Activated CD4-positive, alpha-beta T cell treated with anti-CD3 and anti-CD28 coated beads, Interleukin-2, amount 50 U/mL, for 4 hours (primary cell): ENCODE results near the gene ZNF354B.
"Not testable (repeated sequence)": the region's sequence is repeated elsewhere in the genome, so short reads cannot be mapped to it uniquely, and the experiment has no call there.

Experiments used
- DNase-seq, 2 experiments: peaks; one replicate each; pipeline ENCODE4 v3.0.0-alpha.2; 2020

ZNF354B gene

DNA sequence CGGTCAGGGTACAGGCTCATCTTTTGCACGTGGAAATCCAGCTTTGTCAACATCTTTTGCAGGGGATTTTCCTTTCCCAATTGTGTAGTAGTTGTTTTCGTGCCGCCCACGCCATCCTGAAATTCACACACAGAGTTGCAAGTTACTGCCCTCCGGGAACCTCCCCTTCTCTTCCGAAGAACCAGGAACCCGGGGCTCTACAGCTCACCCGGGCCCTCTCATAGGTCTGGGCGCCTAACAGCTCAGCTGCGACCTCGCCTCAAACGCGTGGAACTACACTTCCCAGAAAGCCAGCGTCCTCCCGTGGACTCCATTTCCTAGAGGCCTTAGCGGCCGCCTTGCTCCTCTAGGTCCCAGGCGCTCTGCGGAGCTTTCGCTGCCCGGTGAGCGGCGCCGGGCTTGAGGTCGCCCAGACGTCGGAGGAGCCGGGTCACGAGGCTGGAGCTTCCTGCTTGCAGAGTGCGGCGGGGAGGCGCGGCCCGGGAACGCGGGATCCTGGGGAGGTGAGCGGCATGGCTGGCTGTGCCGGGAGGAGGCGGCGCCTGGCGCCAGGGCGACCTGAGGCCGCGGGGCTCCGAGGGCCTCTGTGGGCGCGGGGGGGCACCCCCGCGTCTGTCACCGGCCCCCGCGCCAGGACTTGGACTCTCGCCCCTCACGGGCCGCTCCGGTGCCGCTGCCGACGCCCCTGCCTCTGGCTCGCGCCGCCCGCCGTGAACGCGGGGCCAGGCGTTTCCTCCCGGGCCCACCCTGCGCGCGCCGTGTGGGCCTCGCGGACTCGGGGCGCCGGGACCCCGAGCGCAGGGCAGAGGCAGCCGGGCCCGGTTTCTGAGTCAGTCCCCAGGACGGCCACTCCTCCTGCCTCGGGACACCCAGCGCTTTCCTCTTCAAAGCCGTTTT, at the start of gene ZNF354B:
TSS of gene ZNF354B (plus strand) at position 329 of the 897 bp plus-strand sequence. CDS start 1,095 bp downstream, outside the sequence.
- peak; percentile 79 to 81 for DNase-seq

DNA sequence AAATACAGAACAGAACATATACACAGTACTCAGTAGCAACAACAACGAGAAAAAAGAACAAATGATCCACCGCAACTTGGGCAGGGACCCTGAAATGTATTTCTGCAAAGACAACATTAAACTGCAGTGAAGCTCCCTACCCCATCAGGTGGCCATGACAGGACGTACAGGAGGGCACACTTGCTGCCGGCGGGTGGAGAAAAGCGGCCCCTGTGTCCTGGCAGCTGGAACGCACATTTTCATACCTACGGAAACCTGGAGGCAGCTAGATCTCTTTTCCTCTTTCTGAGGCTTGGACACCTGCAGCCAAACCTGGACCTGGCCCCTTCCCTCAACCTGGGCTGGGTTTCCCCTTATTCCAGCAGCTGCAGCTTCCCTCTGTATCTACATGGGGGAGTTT, 42.2 kb upstream of the ZNF354B start:
- DNase-seq: no peak

GRCh38 chr5:178818094-178818493, 41.7 kb upstream of the ZNF354B start:
- DNase-seq: no peak

GRCh38 chr5:178820001-178820400, 39.8 kb upstream of the ZNF354B start:
- DNase-seq: no peak

DNA sequence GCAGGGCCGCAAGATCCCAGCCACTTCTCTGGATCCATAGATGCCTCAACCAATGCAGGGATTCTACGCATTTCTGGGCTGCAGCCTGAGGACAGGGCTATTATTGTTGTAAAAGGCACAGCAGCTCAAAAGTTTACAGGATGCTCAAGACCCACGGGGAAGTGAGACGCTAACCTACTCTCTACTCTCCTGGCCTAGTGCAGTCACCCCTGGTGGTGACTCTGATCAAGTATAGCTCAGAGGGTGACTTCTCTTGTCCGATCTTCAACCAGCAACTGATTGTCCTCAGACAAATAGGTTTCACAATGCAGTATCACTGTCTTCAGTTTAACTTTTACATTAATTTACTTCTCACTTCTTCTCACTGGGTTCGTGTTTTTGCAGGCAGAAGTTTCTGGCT, 34.3 kb upstream of the ZNF354B start:
- DNase-seq: no peak

DNA sequence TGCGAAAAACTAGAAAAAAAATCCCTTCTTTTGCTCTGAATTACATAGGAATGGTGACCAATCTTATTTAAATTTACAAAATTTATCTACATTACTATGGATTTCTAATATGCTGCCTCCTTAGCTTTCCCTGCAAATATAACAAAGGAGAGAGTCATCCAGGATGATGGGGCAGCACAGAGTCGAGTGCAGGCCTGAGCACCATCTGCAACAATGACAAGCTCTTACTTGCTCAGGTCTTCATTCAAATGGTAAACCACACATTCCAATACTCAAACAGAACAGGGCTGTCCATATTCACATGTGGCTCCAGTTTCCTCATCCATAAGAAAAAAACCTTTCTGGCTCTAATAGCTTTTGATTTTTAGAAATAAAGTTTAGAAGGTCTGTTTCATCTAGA, 33.5 kb upstream of the ZNF354B start:
- no peak for DNase-seq

- no peak for DNase-seq
These were observed 32.1 kb upstream of the ZNF354B start for GRCh38 chr5:178827636-178828035.

DNA sequence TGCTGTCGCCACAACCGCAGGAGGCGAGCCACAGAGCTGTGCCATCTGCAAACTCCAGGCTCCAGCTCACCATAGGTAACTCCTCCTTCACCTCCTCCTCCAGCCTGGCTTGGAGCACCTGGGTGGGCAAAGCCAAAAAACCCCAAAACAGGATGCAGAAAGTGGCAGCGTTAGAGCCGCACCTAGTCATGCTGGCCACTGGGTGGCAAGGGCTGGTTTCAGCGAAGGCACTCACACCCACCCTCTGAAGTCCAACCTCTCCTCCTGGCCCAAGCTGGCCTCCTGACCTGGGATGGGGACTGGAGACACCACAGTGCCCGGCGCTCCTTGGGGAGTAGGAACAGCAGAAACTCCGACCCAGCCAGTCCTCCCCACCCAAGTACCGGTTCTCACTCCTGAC, 28.7 kb upstream of the ZNF354B start:
- DNase-seq: no peak

DNA sequence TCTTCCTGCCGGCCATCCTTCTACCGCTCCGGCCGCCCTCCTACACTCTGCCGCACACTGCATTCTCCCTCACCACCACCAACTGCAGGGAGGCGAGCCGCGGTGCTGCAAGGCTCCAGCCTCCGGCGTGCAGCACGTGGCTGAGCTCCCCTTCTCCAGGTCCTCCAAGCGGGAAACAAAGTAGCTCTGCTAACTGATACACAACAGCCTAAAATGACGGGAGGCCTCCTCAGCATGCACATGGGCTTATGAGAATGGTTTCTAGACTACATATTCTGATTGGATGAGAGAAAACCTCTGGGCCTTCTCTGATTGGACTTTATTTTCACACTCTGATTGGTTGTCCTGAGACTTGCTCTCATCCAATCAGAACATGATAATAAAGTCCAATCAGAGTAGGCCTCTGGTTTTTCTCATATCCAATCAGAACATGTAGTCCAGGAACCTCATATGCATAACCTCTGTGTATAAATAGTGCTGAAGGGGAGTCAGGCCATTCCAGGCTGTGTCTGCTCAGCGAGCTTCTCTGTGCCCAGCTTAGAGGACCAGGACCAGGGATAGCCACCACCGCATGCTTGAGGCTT, 27.0 kb upstream of the ZNF354B start:
- no peak for DNase-seq

- DNase-seq: no peak
These were observed 23.1 kb upstream of the ZNF354B start for GRCh38 chr5:178836628-178837027.

GRCh38 chr5:178838695-178839318, 20.9 kb upstream of the ZNF354B start:
- DNase-seq: not testable (repeated sequence)

DNA sequence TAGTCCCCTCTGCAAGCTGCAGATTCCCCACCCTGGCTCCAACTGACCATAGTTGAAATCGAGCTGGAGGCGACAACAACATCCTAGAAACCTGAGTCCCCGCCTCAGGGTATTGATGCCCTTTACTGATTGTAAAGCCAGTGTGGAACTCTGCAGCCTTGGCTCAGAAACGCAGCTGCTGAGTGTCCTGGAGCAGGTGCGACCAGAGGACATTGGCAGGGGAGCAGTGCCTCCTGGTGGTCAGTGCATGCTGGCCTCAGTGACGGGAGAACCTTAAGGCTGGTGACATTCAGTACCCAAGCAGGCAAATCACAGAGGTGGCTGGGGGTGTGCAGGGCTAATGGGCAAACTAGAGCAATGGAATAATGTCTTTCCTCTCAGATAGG, 20.4 kb upstream of the ZNF354B start:
- DNase-seq: peak; percentile 19 to 28

GRCh38 chr5:178840399-178840798, 19.4 kb upstream of the ZNF354B start:
- not testable (repeated sequence) for DNase-seq

GRCh38 chr5:178849316-178849715, 10.4 kb upstream of the ZNF354B start:
- DNase-seq: no peak

DNA sequence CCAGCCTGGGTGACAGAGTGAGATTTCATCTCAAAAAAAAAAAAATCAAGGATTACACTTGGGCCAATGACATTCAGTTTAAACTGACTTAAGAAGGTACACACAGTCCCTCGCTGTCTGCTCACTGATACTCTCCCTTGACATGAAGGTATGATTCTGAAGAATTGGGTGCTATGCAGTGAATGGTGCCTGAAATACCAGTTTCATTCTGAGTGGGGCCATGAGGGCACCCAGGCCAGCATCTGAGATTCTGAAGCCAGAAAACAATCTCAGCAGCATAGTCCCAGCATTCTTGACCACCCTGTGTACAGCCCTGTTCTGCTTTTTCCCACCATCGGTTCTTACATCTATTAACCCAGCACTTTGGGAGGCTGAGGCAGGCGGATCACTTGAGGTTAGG, 7.8 kb upstream of the ZNF354B start:
- no peak for DNase-seq

GRCh38 chr5:178854284-178854683, 5.5 kb upstream of the ZNF354B start:
- DNase-seq: no peak

- not testable (repeated sequence) for DNase-seq
These were observed 862 bp downstream of the ZNF354B start for GRCh38 chr5:178860615-178861014.

DNA sequence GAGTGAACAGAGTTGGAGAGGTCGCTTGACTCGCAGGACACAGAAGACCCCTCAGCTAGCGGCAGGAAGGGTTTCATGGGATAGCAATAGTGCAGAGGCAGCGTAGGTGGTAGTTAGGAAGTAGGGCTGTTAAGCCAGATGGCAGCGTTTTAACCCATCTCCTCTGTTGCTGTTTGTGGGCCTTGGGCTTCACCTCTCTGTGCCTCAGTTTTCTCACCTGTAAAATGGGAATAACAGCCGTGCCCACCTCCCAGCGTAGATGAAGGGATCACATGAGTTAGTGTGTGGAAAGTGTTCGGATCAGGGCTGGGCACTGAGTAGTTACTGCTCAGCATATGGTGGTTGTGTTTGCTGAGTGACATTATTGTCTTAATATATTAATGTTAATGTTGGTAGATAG, 1.9 kb downstream of the ZNF354B start:
- no peak for DNase-seq

DNA sequence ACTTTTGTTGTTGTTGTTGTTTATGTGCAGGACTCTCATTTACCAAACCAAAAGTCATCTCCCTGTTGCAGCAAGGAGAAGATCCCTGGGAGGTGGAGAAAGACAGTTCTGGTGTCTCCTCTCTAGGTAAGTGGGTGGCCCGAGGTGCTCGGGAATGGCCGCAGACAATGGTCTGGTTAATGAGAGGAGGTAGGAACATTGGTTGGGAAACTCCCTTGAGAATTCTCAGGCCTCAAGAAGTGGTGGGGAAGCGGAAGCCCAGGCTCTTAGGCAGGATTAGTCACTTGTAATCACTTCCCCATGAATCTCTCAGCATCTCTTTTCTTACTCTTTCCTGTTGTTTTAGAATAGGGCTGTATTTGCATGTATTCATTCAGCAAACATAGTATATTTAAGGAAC, 7.2 kb downstream of the ZNF354B start:
- DNase-seq: no peak

DNA sequence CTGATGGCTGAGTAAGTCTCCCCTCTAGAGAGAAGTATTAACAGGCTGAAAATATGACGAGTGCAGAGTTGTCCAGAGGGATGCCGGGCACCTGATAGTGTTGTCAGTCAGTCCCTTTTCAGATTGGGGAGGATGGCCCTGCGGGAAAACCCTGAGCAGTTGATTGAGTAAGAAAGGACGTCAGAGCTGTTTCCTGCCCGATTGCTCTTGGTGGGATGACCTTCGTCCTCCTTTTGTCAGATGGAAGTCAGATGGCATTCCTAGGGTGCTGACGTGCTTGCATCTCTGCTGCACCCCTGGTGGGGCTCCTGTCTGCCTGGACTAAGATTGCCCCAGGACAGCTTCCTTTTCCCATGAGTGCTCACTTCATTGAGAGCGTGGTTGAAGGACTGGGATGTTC, 9.8 kb downstream of the ZNF354B start:
- DNase-seq: no peak

DNA sequence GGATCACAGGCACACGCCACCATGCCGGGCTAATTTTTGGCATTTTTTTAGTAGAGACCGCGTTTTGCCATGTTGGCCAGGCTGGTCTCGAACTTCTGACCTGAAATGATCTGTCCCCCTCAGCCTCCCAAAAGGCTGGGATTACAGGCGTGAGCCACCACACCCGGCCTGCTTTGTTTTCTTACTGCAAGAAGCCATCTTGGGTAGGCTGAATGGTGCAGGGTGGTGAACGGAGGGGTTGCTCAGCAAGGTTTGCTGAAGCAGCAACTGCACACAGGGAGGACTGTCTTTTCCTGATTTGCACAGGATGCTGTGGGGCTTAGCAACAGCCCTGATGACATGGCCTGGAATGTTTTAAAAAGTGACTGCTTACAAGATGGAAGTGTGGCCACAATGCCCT, 10.7 kb downstream of the ZNF354B start:
- no peak for DNase-seq

GRCh38 chr5:178872302-178872701, 12.5 kb downstream of the ZNF354B start:
- DNase-seq: no peak

- not testable (repeated sequence) for DNase-seq
These were observed 23.5 kb downstream of the ZNF354B start for GRCh38 chr5:178883115-178883694.
